Ovary (tissue), 9 donors: ENCODE measurements around the gene RGS6. TPM values are rescaled to one million over a fixed set of nuclear protein-coding genes. Genes with fewer than 3 reads are reported as not detected.

Source experiments
- DNase-seq, 5 donors: peaks; one replicate each; pipeline ENCODE4 v3.0.0-alpha.2; 2019 to 2020
- H3K27ac ChIP-seq, 2 donors: fragments of 200-600 bp; one replicate each; pipeline versions ENCODE4 v1.5.1 to v1.8.0; 2019 to 2022
- H3K27me3 ChIP-seq: fragments of 200-600 bp; one replicate; pipeline ENCODE4 v1.8.0; 2022
- H3K36me3 ChIP-seq: fragments of 200-600 bp; sonication (generic); one replicate; pipeline ENCODE4 v1.5.1; 2019
- H3K4me1 ChIP-seq: one replicate; pipeline ENCODE4 v1.8.1; 2013; ENCODE audit warnings: mild to moderate bottlenecking, moderate library complexity; ENCODE audit not compliant: insufficient read depth
- H3K4me3 ChIP-seq: fragments of 200-600 bp; sonication (generic); one replicate; pipeline ENCODE4 v1.5.1; 2017
- H3K9me3 ChIP-seq, 2 donors: fragments of 200-600 bp in 1 of 2; sonication (generic) in 1 of 2; one replicate each; pipeline versions ENCODE4 v1.5.1 to v1.8.1; 2013 to 2019; ENCODE audit warnings: mild to moderate bottlenecking in 1 of 2, moderate library complexity in 1 of 2
- EP300 ChIP-seq: sonication (generic); formaldehyde crosslinking; IDR thresholded peaks from one replicate; pipeline ENCODE4 v1.6.1; 2017; ENCODE audit warnings: antibody characterized with exemption
- POLR2A ChIP-seq: fragments of 450-650 bp; IDR thresholded peaks from one replicate; pipeline ENCODE4 v1.6.1; 2017; ENCODE audit warnings: antibody characterized with exemption, mild to moderate bottlenecking, moderate library complexity
- WGBS, 3 donors: extraction: QIAGEN DNeasy Blood & Tissue Kit in 1 of 3; methylation state at CpG; one replicate each; pipeline versions ENCODE4 v1.1.5 to v1.1.7; 2013 to 2017; 5-methylcytosine and 5-hydroxymethylcytosine counted together
- intact Hi-C, 4 donors: fragments of 100-400 bp; cut with DNase I; formaldehyde crosslinking; loops; one replicate each; pipeline versions ENCODE4 v1.11.0 to v1.15.1; 2022 to 2023
- polyA plus RNA-seq, 2 donors: library from polyadenylated mRNA; stranded (reverse); fragments of 200-250 nt in 1 of 2; fragments of 350-450 nt in 1 of 2; fragmentation: Illumina TruSeq in 1 of 2; extraction: RNeasy Lipid Tissue Mini Kit (QIAGEN cat#74804) in 1 of 2; gene quantifications; one replicate each; pipeline ENCODE4 v1.2.3, GENCODE V29; 2013 to 2014
- total RNA-seq, 7 donors: library from RNA; depleted of rRNA in 2 of 7; stranded (reverse); fragments of >200 nt in 2 of 7; fragmentation: NEBNext Ultra II Directional in 3 of 7; extraction: Animal tissue kit (Norgen Biotek cat#: 25700) in 3 of 7; gene quantifications; one replicate each; pipeline versions ENCODE4 v1.1.0 to v1.2.4, GENCODE V29; 2016 to 2023
- TF ChIP-seq, protein P1 (sequence below), 3 donors: fragments of 450-650 bp in 2 of 3; fragments of 200-600 bp in 1 of 3; IDR thresholded peaks; one replicate each; pipeline versions ENCODE4 v1.5.1 to v1.8.0; 2016 to 2022; ENCODE audit warnings: antibody characterized with exemption in 3 of 3, mild to moderate bottlenecking in 1 of 3
- donor health status: DM: no; HTN: no; CAD: no; lungs with moderate emphysema.
- donor health status: DM: no; HTN: no; CAD: no.
- donor health status: Bipolar disorder and iron deficiency.
- donor health status: DM: yes; HTN: yes; CAD: no.
- donor health status: DM: no; HTN: no; CAD: no.
- donor health status: DM: yes; HTN: yes; CAD: no.

The RGS6 gene
- total and polyA plus RNA-seq, 9 donors: 0.53 to 6.9 (median 1.1) TPM

DNA sequence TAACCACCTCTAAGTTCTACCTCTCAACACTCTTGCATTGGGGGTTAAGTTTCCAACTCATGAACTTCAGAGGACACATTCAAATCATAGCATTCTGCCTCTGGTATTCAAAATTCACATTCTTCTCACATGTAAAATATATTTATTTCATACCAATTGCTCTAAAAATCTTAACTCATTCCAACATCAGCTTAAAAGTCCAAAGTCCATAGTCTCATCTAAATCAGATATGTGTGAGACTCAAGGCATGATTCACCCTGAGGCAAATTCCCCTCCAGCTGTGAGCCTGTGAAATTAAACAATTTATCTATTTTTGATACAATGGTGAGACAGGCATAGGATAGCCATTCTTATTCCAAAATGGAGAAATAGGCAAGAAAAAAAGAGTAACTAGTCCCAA, 214.0 kb downstream of the RGS6 start:
- Histone ChIP-seq H3K9me3 (no peaks in the 10 kb centered on the region), H3K4me3 (no peak overlapping the region), H3K27ac (no peak overlapping the region), H3K36me3 (no peaks in the 10 kb centered on the region), H3K27me3 (no peaks in the 10 kb centered on the region), H3K4me1 (no peaks in the 10 kb centered on the region)
- TF ChIP-seq EP300: no peak
- TF ChIP-seq POLR2A: no peak
- TF ChIP-seq, protein P1, sequence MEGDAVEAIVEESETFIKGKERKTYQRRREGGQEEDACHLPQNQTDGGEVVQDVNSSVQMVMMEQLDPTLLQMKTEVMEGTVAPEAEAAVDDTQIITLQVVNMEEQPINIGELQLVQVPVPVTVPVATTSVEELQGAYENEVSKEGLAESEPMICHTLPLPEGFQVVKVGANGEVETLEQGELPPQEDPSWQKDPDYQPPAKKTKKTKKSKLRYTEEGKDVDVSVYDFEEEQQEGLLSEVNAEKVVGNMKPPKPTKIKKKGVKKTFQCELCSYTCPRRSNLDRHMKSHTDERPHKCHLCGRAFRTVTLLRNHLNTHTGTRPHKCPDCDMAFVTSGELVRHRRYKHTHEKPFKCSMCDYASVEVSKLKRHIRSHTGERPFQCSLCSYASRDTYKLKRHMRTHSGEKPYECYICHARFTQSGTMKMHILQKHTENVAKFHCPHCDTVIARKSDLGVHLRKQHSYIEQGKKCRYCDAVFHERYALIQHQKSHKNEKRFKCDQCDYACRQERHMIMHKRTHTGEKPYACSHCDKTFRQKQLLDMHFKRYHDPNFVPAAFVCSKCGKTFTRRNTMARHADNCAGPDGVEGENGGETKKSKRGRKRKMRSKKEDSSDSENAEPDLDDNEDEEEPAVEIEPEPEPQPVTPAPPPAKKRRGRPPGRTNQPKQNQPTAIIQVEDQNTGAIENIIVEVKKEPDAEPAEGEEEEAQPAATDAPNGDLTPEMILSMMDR (IDR thresholded peaks at IDR 0.05): no peak
- no peak for DNase-seq
- intact Hi-C loops: no loop called here

DNA sequence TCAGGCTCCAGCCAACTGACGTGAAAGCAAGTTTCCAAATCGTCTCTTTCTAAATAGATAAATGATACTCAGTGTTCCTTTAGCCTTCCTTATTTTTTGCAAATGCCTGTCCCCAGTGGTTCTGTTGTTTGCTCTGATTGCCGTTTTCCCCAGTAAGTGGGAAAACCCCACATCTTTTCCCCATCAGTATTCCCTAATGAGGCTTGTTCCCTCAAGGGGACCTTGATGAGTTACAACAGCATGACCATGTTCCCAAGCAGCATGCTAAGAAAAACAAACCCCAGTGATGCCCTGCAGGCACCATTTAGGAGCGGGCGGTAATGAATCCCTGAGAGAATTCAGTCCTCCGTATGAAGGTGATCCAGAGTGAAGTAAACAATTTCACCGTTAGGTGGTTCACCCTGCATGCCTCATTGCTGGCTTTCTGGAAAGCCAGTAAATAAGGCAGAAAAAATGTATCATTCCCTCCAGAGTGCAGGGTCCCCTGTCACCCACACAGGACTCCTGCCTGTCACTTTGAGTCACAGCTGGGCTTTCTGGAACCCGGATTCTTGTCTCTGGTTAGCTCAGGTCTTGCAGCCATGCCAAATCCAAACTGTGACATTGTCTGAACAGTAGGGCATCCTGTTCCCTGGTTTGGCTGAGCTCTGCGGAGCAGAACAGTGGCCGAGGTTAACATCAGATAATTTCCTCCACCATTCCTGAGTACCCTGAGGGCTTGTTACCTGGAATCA, 222.6 kb downstream of the RGS6 start:
- Histone ChIP-seq H3K4me1 (no peaks in the 10 kb centered on the region), H3K36me3 (no peaks in the 10 kb centered on the region), H3K27me3 (no peaks in the 10 kb centered on the region), H3K4me3 (no peak overlapping the region), H3K27ac (no peak overlapping the region), H3K9me3 (no peaks in the 10 kb centered on the region)
- WGBS, 3 donors: 86 to 93% (median 89%) methylated on average over 10 of the region's 10 CpGs
- DNase-seq: no peak
- TF ChIP-seq EP300 (no peak), POLR2A (no peak)
- TF ChIP-seq, protein P1 (IDR thresholded peaks at IDR 0.05): no peak
- intact Hi-C loops: no loop called here

GRCh38 chr14:72155379-72155993, 223.3 kb downstream of the RGS6 start:
- Histone ChIP-seq H3K4me3 (no peak overlapping the region), H3K27ac (no peak overlapping the region), H3K4me1 (no peaks in the 10 kb centered on the region), H3K36me3 (no peaks in the 10 kb centered on the region), H3K9me3 (no peaks in the 10 kb centered on the region), H3K27me3 (no peaks in the 10 kb centered on the region)
- 69 to 82% (median 71%) methylated on average over 3 of the region's 3 CpGs for WGBS, 3 donors
- DNase-seq: no peak
- TF ChIP-seq, protein P1 (IDR thresholded peaks at IDR 0.05): no peak
- TF ChIP-seq POLR2A (no peak), EP300 (no peak)
- intact Hi-C loops: no loop called here

- no peaks in the 10 kb centered on the region for H3K4me1 ChIP-seq
- H3K36me3 ChIP-seq: no peaks in the 10 kb centered on the region
- H3K4me3 ChIP-seq: no peak overlapping the region
- intact Hi-C loops: no loop called here
- no peak for TF ChIP-seq EP300
- TF ChIP-seq POLR2A: no peak
- TF ChIP-seq, protein P1 (IDR thresholded peaks at IDR 0.05): no peak
- H3K27ac ChIP-seq: no peak overlapping the region
- no peaks in the 10 kb centered on the region for H3K27me3 ChIP-seq
- WGBS, 3 donors: 77 to 80% (median 79%) methylated on average over 9 of the region's 9 CpGs
- no peak for DNase-seq
- H3K9me3 ChIP-seq: no peaks in the 10 kb centered on the region
These were observed 232.4 kb downstream of the RGS6 start for GRCh38 chr14:72164420-72165228.
